Body of pancreas (tissue), 4 donors: ENCODE measurements around the gene IFNL3.

Source experiments
- CTCF ChIP-seq, 7 experiments: fragments of 450-650 bp in 4 of 7; fragments of 200-600 bp in 3 of 7; sonication (generic) in 3 of 7; IDR thresholded peaks; one replicate each; pipeline ENCODE4 v1.5.1; 2016 to 2019; ENCODE audit warnings: antibody characterized with exemption in 7 of 7
- POLR2A ChIP-seq, 3 donors: fragments of 450-650 bp; IDR thresholded peaks; one replicate each; pipeline ENCODE4 v1.6.1; 2016; ENCODE audit warnings: antibody characterized with exemption in 3 of 3, mild to moderate bottlenecking in 2 of 3

GRCh38 chr19:39193803-39194202 lies 51.0 kb downstream of the IFNL3 start:
- TF ChIP-seq CTCF (IDR thresholded peaks at IDR 0.05) = peak in 1 of 7 experiments; percentile 5
- peak in 1 of 3 donors; percentile 54 for TF ChIP-seq POLR2A (IDR thresholded peaks at IDR 0.05)
